ENCODE data around the gene GDF10. TPM values are rescaled to one million over a fixed set of nuclear protein-coding genes. Genes with fewer than 3 reads are reported as not detected.

The GDF10 gene
- total and polyA plus RNA-seq, 9 of the 15 experiments (the other 6 are each of a cell fraction or from before 2014, with no cell fraction given), result 0.03 to 0.20 (median 0.11) TPM; not detected in 6

GRCh38 chr10:47306387-47307210 is 6.6 kb downstream of the GDF10 start (continued):
- TF ChIP-seq SAP30 (IDR thresholded peaks at IDR 0.05; ENCODE audit: borderline replicate concordance, insufficient read depth, low read depth, low read length, poor library complexity, severe bottlenecking), result no peak
- no peak for TF ChIP-seq ZNF77 (CRISPR knock-in tag; IDR thresholded peaks at IDR 0.05)
- no peak for TF ChIP-seq ZNF212 (CRISPR knock-in tag; IDR thresholded peaks at IDR 0.05)
- TF ChIP-seq SMAD4 (CRISPR knock-in tag; conservative IDR thresholded peaks at IDR 0.05), result peak; percentile 30; the same call in 1 of the 2 replicates
- no peak for TF ChIP-seq ZNF695 (CRISPR knock-in tag; IDR thresholded peaks at IDR 0.05)
- no peak for TF ChIP-seq ATF6 (CRISPR knock-in tag; IDR thresholded peaks at IDR 0.05)
- no peak for TF ChIP-seq SAFB (IDR thresholded peaks at IDR 0.05; ENCODE audit: borderline replicate concordance, low read depth, low read length)
- TF ChIP-seq ZNF274 (IDR thresholded peaks at IDR 0.05; ENCODE audit: borderline replicate concordance, low read depth, low read length), result no peak
- TF ChIP-seq SP1 (CRISPR knock-in tag; IDR thresholded peaks at IDR 0.05), result no peak
- TF ChIP-seq ZNF121 (CRISPR knock-in tag; conservative IDR thresholded peaks at IDR 0.05), result no peak
- TF ChIP-seq TRIM25 (IDR thresholded peaks at IDR 0.05; ENCODE audit: borderline replicate concordance), result no peak
- TF ChIP-seq TARDBP (IDR thresholded peaks at IDR 0.05), result no peak
- no peak for TF ChIP-seq XRCC4 (IDR thresholded peaks at IDR 0.05; ENCODE audit: extremely low read depth, insufficient read depth, insufficient read length)
- no peak for TF ChIP-seq ZNF561 (CRISPR knock-in tag; conservative IDR thresholded peaks at IDR 0.05)
- TF ChIP-seq ZNF445 (CRISPR knock-in tag; IDR thresholded peaks at IDR 0.05; ENCODE audit: low read depth), result no peak
- TF ChIP-seq SRSF9 (IDR thresholded peaks at IDR 0.05; ENCODE audit: borderline replicate concordance, low read depth, low read length), result no peak
- no peak for TF ChIP-seq THRAP3 (IDR thresholded peaks at IDR 0.05; ENCODE audit: borderline replicate concordance)
- no peak for TF ChIP-seq SMAD3 (CRISPR knock-in tag; conservative IDR thresholded peaks at IDR 0.05)
- TF ChIP-seq ZBTB43 (CRISPR knock-in tag; IDR thresholded peaks at IDR 0.05), result no peak
- TF ChIP-seq ZBED1 (IDR thresholded peaks at IDR 0.05), result no peak
- TF ChIP-seq ARHGAP35 (IDR thresholded peaks at IDR 0.05; ENCODE audit: partially characterized antibody), result no peak

All from K562 (cell line).